Measurements from ENCODE around the gene FAM184A. TPM values are rescaled to one million over a fixed set of nuclear protein-coding genes. Genes with fewer than 3 reads are reported as not detected.

FAM184A gene
- total and polyA plus RNA-seq, 2 donors from 2014 or later, result 3.4 to 9.0 TPM

- Histone ChIP-seq H3K4me3 (ENCODE audit: low read length in 3 of 3) (no peak overlapping the region), H3K27me3 (ENCODE audit: control insufficient read depth, insufficient read depth, low read length) (no peaks in the 10 kb centered on the region), H3K36me3 (ENCODE audit: control insufficient read depth in 2 of 3, insufficient read depth in 3 of 3, low read length in 3 of 3) (no peaks in the 10 kb centered on the region), H3K9me3 (ENCODE audit: control insufficient read depth in 2 of 3, insufficient read depth in 1 of 3, low read length in 3 of 3) (no peaks in the 10 kb centered on the region), H3K9ac (ENCODE audit: low read length in 3 of 3) (no peak overlapping the region), H3K27ac (ENCODE audit: low read depth in 2 of 2, low read length in 2 of 2) (no peak overlapping the region), H3K4me1 (ENCODE audit: control insufficient read depth in 2 of 3, insufficient read depth in 2 of 3, low read depth in 1 of 3, low read length in 3 of 3) (peaks cover 0 to 6% (median 6%) of the 10 kb centered on the region in 3 donors)
- DNase-seq (no peak), FAIRE-seq (no peak)
- intact Hi-C loops (cut with DNase I), result no loop called here
- TF ChIP-seq, protein P1, sequence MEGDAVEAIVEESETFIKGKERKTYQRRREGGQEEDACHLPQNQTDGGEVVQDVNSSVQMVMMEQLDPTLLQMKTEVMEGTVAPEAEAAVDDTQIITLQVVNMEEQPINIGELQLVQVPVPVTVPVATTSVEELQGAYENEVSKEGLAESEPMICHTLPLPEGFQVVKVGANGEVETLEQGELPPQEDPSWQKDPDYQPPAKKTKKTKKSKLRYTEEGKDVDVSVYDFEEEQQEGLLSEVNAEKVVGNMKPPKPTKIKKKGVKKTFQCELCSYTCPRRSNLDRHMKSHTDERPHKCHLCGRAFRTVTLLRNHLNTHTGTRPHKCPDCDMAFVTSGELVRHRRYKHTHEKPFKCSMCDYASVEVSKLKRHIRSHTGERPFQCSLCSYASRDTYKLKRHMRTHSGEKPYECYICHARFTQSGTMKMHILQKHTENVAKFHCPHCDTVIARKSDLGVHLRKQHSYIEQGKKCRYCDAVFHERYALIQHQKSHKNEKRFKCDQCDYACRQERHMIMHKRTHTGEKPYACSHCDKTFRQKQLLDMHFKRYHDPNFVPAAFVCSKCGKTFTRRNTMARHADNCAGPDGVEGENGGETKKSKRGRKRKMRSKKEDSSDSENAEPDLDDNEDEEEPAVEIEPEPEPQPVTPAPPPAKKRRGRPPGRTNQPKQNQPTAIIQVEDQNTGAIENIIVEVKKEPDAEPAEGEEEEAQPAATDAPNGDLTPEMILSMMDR (IDR thresholded peaks at IDR 0.05; ENCODE audit: borderline replicate concordance, extremely low read depth, insufficient read depth), result no peak
Observed at GRCh38 chr6:118996289-118996820, 82.1 kb downstream of the FAM184A start.

GRCh38 chr6:118993803-118994251 lies 84.6 kb downstream of the FAM184A start:
- no peak for DNase-seq
- no peak for FAIRE-seq
- TF ChIP-seq, protein P1 (IDR thresholded peaks at IDR 0.05; ENCODE audit: borderline replicate concordance, extremely low read depth, insufficient read depth), result no peak
- Histone ChIP-seq H3K4me1 (ENCODE audit: control insufficient read depth in 2 of 3, insufficient read depth in 2 of 3, low read depth in 1 of 3, low read length in 3 of 3) (peaks cover 0 to 6% (median 3%) of the 10 kb centered on the region in 3 donors), H3K9me3 (ENCODE audit: control insufficient read depth in 2 of 3, insufficient read depth in 1 of 3, low read length in 3 of 3) (no peaks in the 10 kb centered on the region), H3K27ac (ENCODE audit: low read depth in 2 of 2, low read length in 2 of 2) (no peak overlapping the region), H3K4me3 (ENCODE audit: low read length in 3 of 3) (no peak overlapping the region), H3K36me3 (ENCODE audit: control insufficient read depth in 2 of 3, insufficient read depth in 3 of 3, low read length in 3 of 3) (no peaks in the 10 kb centered on the region), H3K27me3 (ENCODE audit: control insufficient read depth, insufficient read depth, low read length) (no peaks in the 10 kb centered on the region), H3K9ac (ENCODE audit: low read length in 3 of 3) (no peak overlapping the region)
- intact Hi-C loops (cut with DNase I), result no loop called here

DNA sequence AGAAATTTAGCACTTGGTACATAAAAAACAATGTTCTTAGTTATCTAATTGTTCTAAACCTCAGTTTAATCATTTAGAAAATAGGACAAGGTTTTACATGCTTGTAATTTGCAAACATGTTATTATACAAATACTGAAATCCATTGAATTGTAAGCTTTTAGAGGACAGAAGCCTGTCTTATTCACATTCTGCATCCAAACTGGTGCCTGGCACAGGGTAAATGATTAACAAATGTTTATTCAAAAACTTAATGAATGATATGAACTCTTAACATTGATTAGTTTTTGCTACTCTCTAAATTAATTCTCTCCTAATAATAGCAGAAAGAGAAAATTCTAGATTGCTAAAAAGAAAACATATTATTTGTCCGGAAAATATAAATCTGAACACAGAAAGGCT lies 85.1 kb downstream of the FAM184A start:
- TF ChIP-seq, protein P1 (IDR thresholded peaks at IDR 0.05; ENCODE audit: borderline replicate concordance, extremely low read depth, insufficient read depth), result no peak
- H3K36me3 ChIP-seq (ENCODE audit: control insufficient read depth in 2 of 3, insufficient read depth in 3 of 3, low read length in 3 of 3), result no peaks in the 10 kb centered on the region
- peaks cover 0 to 6% (median 3%) of the 10 kb centered on the region in 3 donors for H3K4me1 ChIP-seq (ENCODE audit: control insufficient read depth in 2 of 3, insufficient read depth in 2 of 3, low read depth in 1 of 3, low read length in 3 of 3)
- no peaks in the 10 kb centered on the region for H3K27me3 ChIP-seq (ENCODE audit: control insufficient read depth, insufficient read depth, low read length)
- no peaks in the 10 kb centered on the region for H3K9me3 ChIP-seq (ENCODE audit: control insufficient read depth in 2 of 3, insufficient read depth in 1 of 3, low read length in 3 of 3)
- H3K9ac ChIP-seq (ENCODE audit: low read length in 3 of 3), result no peak overlapping the region
- H3K4me3 ChIP-seq (ENCODE audit: low read length in 3 of 3), result no peak overlapping the region
- intact Hi-C loops (cut with DNase I), result no loop called here
- no peak overlapping the region for H3K27ac ChIP-seq (ENCODE audit: low read depth in 2 of 2, low read length in 2 of 2)
- DNase-seq (no peak), FAIRE-seq (no peak)

All from kidney (tissue), 14 donors.